ENCODE results near the gene EFCAB11. TPM values are rescaled to one million over a fixed set of nuclear protein-coding genes. Genes with fewer than 3 reads are reported as not detected.

EFCAB11 gene
- total and polyA plus RNA-seq, 2 of the 8 experiments (the other 6 are each of a cell fraction or from before 2014, with no cell fraction given): 6.8 to 12.8 TPM

- CTCF ChIA-PET (ENCODE audit: partially characterized antibody): interaction anchor here (0.7 to 3.5 kb wide), 7 partner anchors 12 to 908 kb away, joined by 3 to 9 read pairs (median 3); partner anchors contain the start of genes EFCAB11 and TDP1
- TF ChIP-seq CHD2 (IDR thresholded peaks at IDR 0.05; ENCODE audit: low read length) (no peak), USF2 (IDR thresholded peaks at IDR 0.05; ENCODE audit: low read length) (no peak), RAD21 (IDR thresholded peaks at IDR 0.05 in 1 of 2, conservative IDR thresholded peaks at IDR 0.05 in 1 of 2; ENCODE audit: low read depth in 2 of 2, low read length in 2 of 2) (no peak), ZNF274 (IDR thresholded peaks at IDR 0.05; ENCODE audit: borderline replicate concordance, extremely low read depth, low read length) (no peak), E2F6 (IDR thresholded peaks at IDR 0.05) (no peak), KDM1A (IDR thresholded peaks at IDR 0.05; ENCODE audit: borderline replicate concordance, low read length) (no peak), BCL11A (IDR thresholded peaks at IDR 0.05; ENCODE audit: low read depth in 2 of 2, low read length in 2 of 2) (no peak), RFX5 (IDR thresholded peaks at IDR 0.05; ENCODE audit: borderline replicate concordance, low read depth, low read length) (no peak), EZH2 (IDR thresholded peaks at IDR 0.05; ENCODE audit: low read depth, low read length, severe bottlenecking) (no peak), SP2 (IDR thresholded peaks at IDR 0.05; ENCODE audit: low read length) (no peak)
Measured at GRCh38 chr14:89936654-89937185, 17.8 kb downstream of the EFCAB11 start.

More at GRCh38 chr14:89936654-89937185, 17.8 kb downstream of the EFCAB11 start:
- H3K23ac ChIP-seq (ENCODE audit: insufficient read length): no peak overlapping the region
- H4K5ac ChIP-seq (ENCODE audit: insufficient read length, low read depth, low read length): no peak overlapping the region
- no peak overlapping the region for H2AFZ ChIP-seq (ENCODE audit: low read length)
- H3K23me2 ChIP-seq (ENCODE audit: low read depth, low read length): no peaks in the 10 kb centered on the region
- no peaks in the 10 kb centered on the region for H3K9me3 ChIP-seq (ENCODE audit: insufficient read depth in 2 of 2, low read depth in 1 of 2, low read length in 1 of 2)
- H2BK15ac ChIP-seq (ENCODE audit: low read length): no peak overlapping the region
- no peak overlapping the region for H2BK12ac ChIP-seq (ENCODE audit: low read depth, low read length)
- no peak overlapping the region for H3K4ac ChIP-seq (replicated peaks; ENCODE audit: insufficient read length, low read depth, low read length)
- no peak overlapping the region for H3K27ac ChIP-seq (ENCODE audit: low read depth, low read length)
- H3K4me2 ChIP-seq (ENCODE audit: insufficient read depth in 1 of 2, low read depth in 2 of 2, low read length in 2 of 2): no peak overlapping the region
- peaks cover 0 to 1% of the 10 kb centered on the region in 2 experiments for H4K20me1 ChIP-seq (replicated peaks in 1 of 2; ENCODE audit: control insufficient read depth in 1 of 2, insufficient read depth in 2 of 2, low read length in 2 of 2)
- peaks cover 0 to 9% (median 0%) of the 10 kb centered on the region in 4 experiments; a peak in 1 of 7 replicates for H3K4me1 ChIP-seq (replicated peaks in 1 of 4; ENCODE audit: control insufficient read depth in 3 of 4, insufficient read depth in 4 of 4, low read length in 3 of 4)
- no peak overlapping the region for H3K18ac ChIP-seq (ENCODE audit: extremely low read depth, low read length)
- POLR2A ChIA-PET (ENCODE audit: partially characterized antibody): no interaction called here
- no peaks in the 10 kb centered on the region for H3K36me3 ChIP-seq (ENCODE audit: control insufficient read depth in 2 of 4, insufficient read depth in 4 of 4, low read length in 3 of 4)
- no peak overlapping the region for H2BK5ac ChIP-seq (ENCODE audit: low read depth, low read length)
- H3K79me1 ChIP-seq (ENCODE audit: low read depth, low read length): no peaks in the 10 kb centered on the region
- 65% methylated on average over 3 of the region's 3 CpGs; no CpG with 5 or more reads in 1 of the 2 experiments for WGBS, 2 experiments (ENCODE audit: extremely low coverage in 1 of 2, insufficient coverage in 1 of 2, insufficient read length in 1 of 2, insufficient replicate concordance in 2 of 2, low coverage in 1 of 2, low lambda C conversion rate in 2 of 2, missing lambda C conversion rate in 1 of 2)
- H3K79me2 ChIP-seq (ENCODE audit: control insufficient read depth in 1 of 2, insufficient read depth in 2 of 2, low read length in 2 of 2): no peaks in the 10 kb centered on the region
- DNase-seq (ENCODE audit: low read depth in 1 of 2, low spot score in 2 of 2) (no peak), FAIRE-seq (no peak)
- H3K9ac ChIP-seq (replicated peaks in 1 of 4; ENCODE audit: extremely low read depth in 1 of 4, low read depth in 3 of 4, low read length in 3 of 4): no peak overlapping the region
- H2BK120ac ChIP-seq (replicated peaks; ENCODE audit: low read depth, low read length): no peak overlapping the region
- no peak overlapping the region for H3K14ac ChIP-seq (ENCODE audit: insufficient read length)
- no peak overlapping the region for H2BK20ac ChIP-seq (ENCODE audit: low read length)
- no peak overlapping the region for H4K91ac ChIP-seq (replicated peaks; ENCODE audit: insufficient read length, low read length)
- H3K56ac ChIP-seq (replicated peaks; ENCODE audit: insufficient read length, low read depth, low read length): no peak overlapping the region
- H2AK5ac ChIP-seq (ENCODE audit: low read depth, low read length): no peak overlapping the region
- H3K4me3 ChIP-seq (ENCODE audit: extremely low read depth in 1 of 4, insufficient read depth in 2 of 4, low read depth in 3 of 4, low read length in 4 of 4): no peak overlapping the region
- no peak overlapping the region for H4K8ac ChIP-seq (ENCODE audit: extremely low read depth, insufficient read depth, low read length)
- no peaks in the 10 kb centered on the region for H3K27me3 ChIP-seq (replicated peaks in 1 of 4; ENCODE audit: control insufficient read depth in 3 of 4, extremely low read depth in 1 of 4, insufficient read depth in 3 of 4, low read length in 3 of 4)
